ENCODE measurements around the gene TAMALIN. TPM values are rescaled to one million over a fixed set of nuclear protein-coding genes. Genes with fewer than 3 reads are reported as not detected.

Gene TAMALIN
- polyA plus RNA-seq, 2 of the 4 experiments (the other 2 are of a cell fraction): 0.30 to 0.35 TPM

DNA sequence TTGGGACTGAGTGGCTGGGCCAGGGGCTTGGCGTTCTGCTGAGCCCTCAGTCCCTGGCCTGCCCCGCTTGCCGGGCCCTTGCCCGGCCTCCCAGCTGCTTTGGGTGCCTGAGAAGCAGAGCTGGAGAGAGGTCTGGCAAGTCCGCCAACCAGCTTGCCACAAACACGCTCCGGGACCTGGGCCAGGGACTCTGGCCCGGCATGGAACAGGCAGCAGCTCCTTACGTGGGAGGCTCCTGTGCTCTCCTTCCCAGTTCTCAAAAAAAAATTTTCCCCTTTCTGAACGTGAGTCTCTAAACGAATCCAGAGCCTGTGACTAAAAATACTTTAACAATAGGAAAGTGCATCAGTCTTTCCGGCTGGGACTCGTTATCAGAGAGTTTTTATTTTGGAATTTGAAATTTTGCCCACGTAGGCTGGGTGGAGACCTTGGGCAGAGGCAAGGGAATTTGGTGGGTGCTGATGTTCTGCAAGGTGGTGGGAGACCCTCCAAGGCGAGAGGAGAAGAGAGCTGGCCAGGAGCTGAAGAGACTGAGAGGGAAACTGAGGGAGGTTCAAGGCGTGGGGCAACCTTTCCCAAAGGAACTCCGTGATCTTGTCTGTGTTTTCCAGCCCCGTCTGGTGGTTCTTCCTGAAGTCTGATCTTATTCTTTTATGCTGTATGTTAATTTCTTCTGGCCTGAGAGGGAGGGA lies 37.7 kb downstream of the TAMALIN start:
- CTCF ChIA-PET: interaction anchor here (22.5 to 41.8 kb wide), 2 partner anchors 19 to 26 kb away, joined by 426 to 1730 read pairs; partner anchors contain the start of genes ATG101, NR4A1 and SMIM41
- H3K4me2 ChIP-seq: no peak overlapping the region
- FAIRE-seq (no peak), DNase-seq (ENCODE audit: low read depth in 1 of 2, low spot score in 1 of 2) (no peak), ATAC-seq (no peak)
- POLR2A ChIA-PET: interaction anchor here (1.0 kb wide), 1 partner anchor 12 kb away, joined by 4 read pairs; no protein-coding TSS in a partner anchor
- 82% methylated on average over 14 of the region's 18 CpGs for WGBS (ENCODE audit: missing lambda C conversion rate)
- H3K4me3 ChIP-seq: no peak overlapping the region
- no peak for TF ChIP-seq FOXS1 (CRISPR knock-in tag; IDR thresholded peaks at IDR 0.05)
- TF ChIP-seq NFE2L2 (conservative IDR thresholded peaks at IDR 0.05; ENCODE audit: low read length): no peak
- TF ChIP-seq ZFP36 (IDR thresholded peaks at IDR 0.05; ENCODE audit: borderline replicate concordance, partially characterized antibody): no peak
- TF ChIP-seq POLR2AphosphoS2 (conservative IDR thresholded peaks at IDR 0.05; ENCODE audit: low read length): no peak
- no peak for TF ChIP-seq CEBPB (IDR thresholded peaks at IDR 0.05)
- TF ChIP-seq, protein P1, sequence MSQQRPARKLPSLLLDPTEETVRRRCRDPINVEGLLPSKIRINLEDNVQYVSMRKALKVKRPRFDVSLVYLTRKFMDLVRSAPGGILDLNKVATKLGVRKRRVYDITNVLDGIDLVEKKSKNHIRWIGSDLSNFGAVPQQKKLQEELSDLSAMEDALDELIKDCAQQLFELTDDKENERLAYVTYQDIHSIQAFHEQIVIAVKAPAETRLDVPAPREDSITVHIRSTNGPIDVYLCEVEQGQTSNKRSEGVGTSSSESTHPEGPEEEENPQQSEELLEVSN (IDR thresholded peaks at IDR 0.05; ENCODE audit: borderline replicate concordance, low read depth): no peak
- no peak for TF ChIP-seq TFCP2L1 (CRISPR knock-in tag; IDR thresholded peaks at IDR 0.05)
- TF ChIP-seq, protein P2, sequence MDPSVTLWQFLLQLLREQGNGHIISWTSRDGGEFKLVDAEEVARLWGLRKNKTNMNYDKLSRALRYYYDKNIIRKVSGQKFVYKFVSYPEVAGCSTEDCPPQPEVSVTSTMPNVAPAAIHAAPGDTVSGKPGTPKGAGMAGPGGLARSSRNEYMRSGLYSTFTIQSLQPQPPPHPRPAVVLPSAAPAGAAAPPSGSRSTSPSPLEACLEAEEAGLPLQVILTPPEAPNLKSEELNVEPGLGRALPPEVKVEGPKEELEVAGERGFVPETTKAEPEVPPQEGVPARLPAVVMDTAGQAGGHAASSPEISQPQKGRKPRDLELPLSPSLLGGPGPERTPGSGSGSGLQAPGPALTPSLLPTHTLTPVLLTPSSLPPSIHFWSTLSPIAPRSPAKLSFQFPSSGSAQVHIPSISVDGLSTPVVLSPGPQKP (IDR thresholded peaks at IDR 0.05; ENCODE audit: low read depth, low read length): no peak
- no peak for TF ChIP-seq MYC (IDR thresholded peaks at IDR 0.05; ENCODE audit: borderline replicate concordance, low read length)
- no peak for TF ChIP-seq RNF2 (IDR thresholded peaks at IDR 0.05; ENCODE audit: borderline replicate concordance, low read depth)
- TF ChIP-seq, protein P3, sequence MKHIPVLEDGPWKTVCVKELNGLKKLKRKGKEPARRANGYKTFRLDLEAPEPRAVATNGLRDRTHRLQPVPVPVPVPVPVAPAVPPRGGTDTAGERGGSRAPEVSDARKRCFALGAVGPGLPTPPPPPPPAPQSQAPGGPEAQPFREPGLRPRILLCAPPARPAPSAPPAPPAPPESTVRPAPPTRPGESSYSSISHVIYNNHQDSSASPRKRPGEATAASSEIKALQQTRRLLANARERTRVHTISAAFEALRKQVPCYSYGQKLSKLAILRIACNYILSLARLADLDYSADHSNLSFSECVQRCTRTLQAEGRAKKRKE (CRISPR knock-in tag; IDR thresholded peaks at IDR 0.05; ENCODE audit: low read depth): no peak
- TF ChIP-seq, protein P4, sequence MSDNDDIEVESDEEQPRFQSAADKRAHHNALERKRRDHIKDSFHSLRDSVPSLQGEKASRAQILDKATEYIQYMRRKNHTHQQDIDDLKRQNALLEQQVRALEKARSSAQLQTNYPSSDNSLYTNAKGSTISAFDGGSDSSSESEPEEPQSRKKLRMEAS (IDR thresholded peaks at IDR 0.05): no peak
- no peak for TF ChIP-seq MAZ (IDR thresholded peaks at IDR 0.05; ENCODE audit: borderline replicate concordance, low read depth, low read length)
- peaks cover 9% of the 10 kb centered on the region for H3K4me1 ChIP-seq
- no peak overlapping the region for H3K27ac ChIP-seq
- no peaks in the 10 kb centered on the region for H3K9me3 ChIP-seq

DNA sequence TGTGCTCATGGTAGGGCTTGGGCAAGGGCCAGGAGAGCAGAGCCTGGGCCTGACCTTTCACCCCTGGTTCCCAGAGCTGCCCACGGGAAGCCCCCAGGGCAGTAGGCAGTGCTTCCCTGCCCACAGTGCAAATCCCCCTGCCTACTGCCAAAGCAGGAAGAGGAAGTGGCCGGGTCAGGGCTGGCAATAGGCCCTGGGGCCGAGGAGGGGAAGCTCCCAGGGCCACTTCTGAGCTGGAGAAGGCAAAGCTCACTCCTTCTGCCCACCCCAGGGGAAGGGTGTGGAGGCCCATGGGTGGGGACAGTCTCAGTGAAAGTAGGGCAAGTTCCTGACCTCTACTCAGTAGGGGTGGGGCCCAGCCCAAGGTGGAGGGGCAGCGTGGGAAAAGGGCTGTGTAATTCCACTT lies 39.1 kb downstream of the TAMALIN start:
- FAIRE-seq: no peak
- H3K27ac ChIP-seq: peak overlapping the region in 1 of 2 experiments; percentile 68; a peak in 3 of 6 replicates
- DNase-seq (ENCODE audit: low read depth in 1 of 2, low spot score in 1 of 2): peak in 1 of 2 experiments; percentile 60
- no peak overlapping the region; the same call in 2 of the 3 replicates for H3K4me2 ChIP-seq
- no peak for ATAC-seq
- 54% methylated on average over 3 of the region's 4 CpGs for WGBS (ENCODE audit: missing lambda C conversion rate)
- H3K9me3 ChIP-seq: no peaks in the 10 kb centered on the region
- peaks cover 21% of the 10 kb centered on the region for H3K4me1 ChIP-seq
- TF ChIP-seq MYC (IDR thresholded peaks at IDR 0.05; ENCODE audit: borderline replicate concordance, low read length) (no peak), HOXB13 (CRISPR knock-in tag; IDR thresholded peaks at IDR 0.05; ENCODE audit: low read depth) (peak; percentile 34; the same call in 1 of the 2 replicates), JUN (IDR thresholded peaks at IDR 0.05) (no peak), FOSL2 (IDR thresholded peaks at IDR 0.05) (no peak), FOSL2 (CRISPR knock-in tag; IDR thresholded peaks at IDR 0.05) (no peak), SREBF2 (IDR thresholded peaks at IDR 0.05) (no peak)
- H3K4me3 ChIP-seq: no peak overlapping the region
- CTCF ChIA-PET: interaction anchor here (0.9 to 41.8 kb wide), 3 partner anchors 21 to 71 kb away, joined by 3 to 1730 read pairs (median 426); partner anchors contain the start of genes ATG101, NR4A1 and SMIM41
- POLR2A ChIA-PET: no interaction called here

DNA sequence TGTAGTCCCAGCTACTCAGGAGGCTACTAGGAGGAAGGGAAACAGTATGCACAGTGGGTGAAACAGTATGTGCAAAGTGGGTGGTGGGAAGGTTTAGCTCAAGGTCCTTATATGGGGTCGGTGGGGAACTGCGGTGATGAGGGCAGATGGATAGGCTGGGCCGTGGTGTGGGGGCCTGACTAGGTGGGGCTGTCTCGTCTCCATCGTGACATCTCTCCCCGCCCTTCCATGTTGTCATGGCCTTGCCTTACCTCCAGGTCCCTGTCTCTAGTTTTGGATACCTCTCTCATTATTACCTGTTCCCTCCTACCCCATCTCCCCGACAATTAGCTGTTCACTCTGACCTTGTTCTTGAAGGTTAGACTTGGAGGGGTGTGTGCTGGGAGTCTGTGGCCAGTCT lies 40.1 kb downstream of the TAMALIN start:
- POLR2A ChIA-PET: no interaction called here
- ATAC-seq (no peak), DNase-seq (ENCODE audit: low read depth in 1 of 2, low spot score in 1 of 2) (no peak), FAIRE-seq (no peak)
- Histone ChIP-seq H3K4me2 (no peak overlapping the region), H3K4me1 (peaks cover 21% of the 10 kb centered on the region), H3K27ac (no peak overlapping the region), H3K4me3 (no peak overlapping the region), H3K9me3 (no peaks in the 10 kb centered on the region)
- TF ChIP-seq POLR2AphosphoS2 (conservative IDR thresholded peaks at IDR 0.05; ENCODE audit: low read length) (no peak; the same call in 1 of the 2 replicates), HOXA7 (CRISPR knock-in tag; IDR thresholded peaks at IDR 0.05) (peak; percentile 64)
- 82% methylated on average over 7 of the region's 7 CpGs for WGBS (ENCODE audit: missing lambda C conversion rate)
- CTCF ChIA-PET: interaction anchor here (1.0 to 41.8 kb wide), 6 partner anchors 8 to 75 kb away, joined by 3 to 1730 read pairs (median 8); partner anchors contain the start of genes ATG101, NR4A1 and SMIM41
